IPS DF 6.9 (cell line): ENCODE measurements around the gene CCL28.

Source experiments
- DNase-seq: peaks from one replicate; pipeline ENCODE4 v3.0.0-alpha.2; 2013; ENCODE audit warnings: low read depth, low spot score
- H3K27ac ChIP-seq: one replicate; pipeline ENCODE4 v1.5.1; 2013; ENCODE audit warnings: low read length, control low read depth
- H3K27me3 ChIP-seq: 2 replicates; pipeline ENCODE4 v1.6.1; 2013; ENCODE audit warnings: mild to moderate bottlenecking, low read length; ENCODE audit not compliant: control insufficient read depth, insufficient read depth
- H3K36me3 ChIP-seq: 2 replicates; pipeline ENCODE4 v1.6.1; 2013; ENCODE audit warnings: low read length; ENCODE audit not compliant: control insufficient read depth, insufficient read depth
- H3K4me1 ChIP-seq: 2 replicates; pipeline ENCODE4 v1.6.1; 2013; ENCODE audit warnings: low read length; ENCODE audit not compliant: control insufficient read depth, insufficient read depth
- H3K4me3 ChIP-seq: 2 replicates; pipeline ENCODE4 v1.5.1; 2013; ENCODE audit warnings: mild to moderate bottlenecking, low read length
- H3K9me3 ChIP-seq: 2 replicates; pipeline ENCODE4 v1.6.1; 2013; ENCODE audit warnings: low read length, inconsistent platforms; ENCODE audit not compliant: control insufficient read depth, insufficient read depth
- WGBS: extraction: QIAGEN DNeasy Blood & Tissue Kit; methylation state at CpG from one replicate; pipeline ENCODE4 v1.1.7; 2013; ENCODE audit warnings: mixed read lengths, missing lambda C conversion rate; ENCODE audit not compliant: insufficient read length, insufficient coverage; 5-methylcytosine and 5-hydroxymethylcytosine counted together

Gene CCL28

GRCh38 chr5:43336159-43336558 lies 76.0 kb downstream of the CCL28 start:
- DNase-seq = no peak
- H3K27me3 ChIP-seq = no peaks in the 10 kb centered on the region
- H3K4me3 ChIP-seq = no peak overlapping the region
- no peaks in the 10 kb centered on the region for H3K36me3 ChIP-seq
- peaks cover 3% of the 10 kb centered on the region for H3K9me3 ChIP-seq
- no CpG with 5 or more reads among the region's 2 CpGs for WGBS
- no peaks in the 10 kb centered on the region for H3K4me1 ChIP-seq
- H3K27ac ChIP-seq = no peak overlapping the region

GRCh38 chr5:43335681-43336080 lies 76.5 kb downstream of the CCL28 start:
- Histone ChIP-seq H3K4me3 (no peak overlapping the region), H3K27ac (no peak overlapping the region), H3K9me3 (peaks cover under 1% of the 10 kb centered on the region; the same call in 1 of the 2 replicates), H3K27me3 (no peaks in the 10 kb centered on the region), H3K4me1 (no peaks in the 10 kb centered on the region), H3K36me3 (no peaks in the 10 kb centered on the region)
- no peak for DNase-seq
- WGBS = no CpG with 5 or more reads among the region's 4 CpGs

- Histone ChIP-seq H3K4me1 (no peaks in the 10 kb centered on the region), H3K36me3 (no peaks in the 10 kb centered on the region), H3K9me3 (no peaks in the 10 kb centered on the region; the same call in 1 of the 2 replicates), H3K27me3 (no peaks in the 10 kb centered on the region), H3K4me3 (no peak overlapping the region), H3K27ac (no peak overlapping the region)
- WGBS = no CpG with 5 or more reads among the region's 1 CpG
- no peak for DNase-seq
Observed at GRCh38 chr5:43332401-43332800, 79.8 kb downstream of the CCL28 start.
